ENCODE measurements around the gene CC2D1A. TPM values are rescaled to one million over a fixed set of nuclear protein-coding genes. Genes with fewer than 3 reads are reported as not detected.

The CC2D1A gene
- total RNA-seq, 2 experiments from 2014 or later = 23.3 to 44.0 TPM

- Histone ChIP-seq H3K27ac (ENCODE audit: low read depth, low read length, poor library complexity, severe bottlenecking) (no peak overlapping the region), H2AFZ (ENCODE audit: low read length) (no peak overlapping the region), H4K20me1 (ENCODE audit: insufficient read depth, low read length) (no peaks in the 10 kb centered on the region; the same call in 1 of the 2 replicates), H3K4me1 (ENCODE audit: insufficient read depth, low read length, poor library complexity, severe bottlenecking) (no peaks in the 10 kb centered on the region), H3K4me2 (ENCODE audit: low read length) (no peak overlapping the region), H3K79me2 (ENCODE audit: insufficient read depth, low read depth, low read length) (no peaks in the 10 kb centered on the region), H3K4me3 (ENCODE audit: low read depth, low read length, poor library complexity, severe bottlenecking) (no peak overlapping the region), H3K9me3 (ENCODE audit: low read length) (no peaks in the 10 kb centered on the region), H3K36me3 (ENCODE audit: insufficient read depth, low read length) (peaks cover 69% of the 10 kb centered on the region), H3K9me2 (ENCODE audit: insufficient read depth, low read length) (no peaks in the 10 kb centered on the region)
- TF ChIP-seq CTCF (conservative IDR thresholded peaks at IDR 0.05; ENCODE audit: low read length) (no peak), EZH2phosphoT487 (IDR thresholded peaks at IDR 0.05; ENCODE audit: borderline replicate concordance, low read depth, low read length) (no peak)
- intact Hi-C loops (cut with micrococcal nuclease; ENCODE audit: unreplicated experiment) = no loop called here
- ChIA-PET POLR2A (no interaction called here), CTCF (ENCODE audit: unreplicated experiment) (no interaction called here)
- DNase-seq (ENCODE audit: low spot score) = no peak
- BruUV-seq (replicated peaks) = no TSS peak
These were observed 57.7 kb downstream of the CC2D1A start for GRCh38 chr19:13963603-13964105.

GRCh38 chr19:13964776-13965175 is 58.8 kb downstream of the CC2D1A start:
- DNase-seq (ENCODE audit: low spot score) = no peak
- POLR2A ChIA-PET = no interaction called here
- H3K27ac ChIP-seq (ENCODE audit: low read depth, low read length, poor library complexity, severe bottlenecking) = no peak overlapping the region

More at GRCh38 chr19:13964776-13965175, 58.8 kb downstream of the CC2D1A start:
- Histone ChIP-seq H3K36me3 (ENCODE audit: insufficient read depth, low read length) (peaks cover 70% of the 10 kb centered on the region), H2AFZ (ENCODE audit: low read length) (no peak overlapping the region), H3K4me3 (ENCODE audit: low read depth, low read length, poor library complexity, severe bottlenecking) (no peak overlapping the region), H3K4me1 (ENCODE audit: insufficient read depth, low read length, poor library complexity, severe bottlenecking) (no peaks in the 10 kb centered on the region), H3K9me2 (ENCODE audit: insufficient read depth, low read length) (no peaks in the 10 kb centered on the region), H3K79me2 (ENCODE audit: insufficient read depth, low read depth, low read length) (no peaks in the 10 kb centered on the region), H3K4me2 (ENCODE audit: low read length) (no peak overlapping the region), H3K9me3 (ENCODE audit: low read length) (no peaks in the 10 kb centered on the region), H4K20me1 (ENCODE audit: insufficient read depth, low read length) (no peaks in the 10 kb centered on the region; the same call in 1 of the 2 replicates)
- intact Hi-C loops (cut with micrococcal nuclease; ENCODE audit: unreplicated experiment) = no loop called here
- TF ChIP-seq EZH2phosphoT487 (IDR thresholded peaks at IDR 0.05; ENCODE audit: borderline replicate concordance, low read depth, low read length) (no peak), CTCF (conservative IDR thresholded peaks at IDR 0.05; ENCODE audit: low read length) (no peak)
- CTCF ChIA-PET (ENCODE audit: unreplicated experiment) = no interaction called here
- no TSS peak for BruUV-seq (replicated peaks)

All from OCI-LY7 (cell line).